Naive thymus-derived CD8-positive, alpha-beta T cell (primary cell): ENCODE results near the gene MRGPRE. TPM values are rescaled to one million over a fixed set of nuclear protein-coding genes. Genes with fewer than 3 reads are reported as not detected.

ENCODE experiments used
- ATAC-seq, 2 donors: fragments of 150-1000 bp; cut with Tn5 transposase in 1 of 2; sonication (Bioruptor Pico), chemical (Tn5 transposase) in 1 of 2; 1 replicate in 1 of 2; 2 replicates in 1 of 2; pipeline ENCODE4 v1.10.0; 2021; ENCODE audit warnings: mild to moderate bottlenecking in 2 of 2, moderate library complexity in 2 of 2
- POLR2A ChIA-PET: fragments of 350-600 bp; sonication (Branson Sonifier 250); formaldehyde crosslinking; loops from one replicate; lab custom pipeline; 2021; ENCODE audit warnings: antibody characterized with exemption; lab: Charles Lee
- DNase-seq, 10 donors: peaks; one replicate each; pipeline versions ENCODE4 v3.0.0 to v3.0.0-alpha.2; 2020 to 2022
- H3K27ac Mint-ChIP-seq, 10 donors: one replicate each; pipeline ENCODE4 v1.8.0; 2020 to 2022; ENCODE audit warnings: mild to moderate bottlenecking in 10 of 10, mixed read lengths in 10 of 10, moderate library complexity in 4 of 10, inconsistent platforms in 1 of 10
- H3K27me3 Mint-ChIP-seq, 5 donors: one replicate each; pipeline ENCODE4 v1.8.0; 2021 to 2022; ENCODE audit warnings: mixed read lengths in 5 of 5
- H3K36me3 Mint-ChIP-seq, 3 donors: one replicate each; pipeline ENCODE4 v1.8.0; 2020 to 2022; ENCODE audit warnings: mixed read lengths in 3 of 3, mild to moderate bottlenecking in 2 of 3, inconsistent platforms in 1 of 3
- H3K4me1 Mint-ChIP-seq, 4 donors: one replicate each; pipeline ENCODE4 v1.8.0; 2021 to 2022; ENCODE audit warnings: mixed read lengths in 4 of 4
- H3K4me3 Mint-ChIP-seq, 10 donors: one replicate each; pipeline ENCODE4 v1.8.0; 2020 to 2022; ENCODE audit warnings: mild to moderate bottlenecking in 10 of 10, mixed read lengths in 10 of 10, moderate library complexity in 6 of 10, inconsistent platforms in 1 of 10
- H3K9me3 Mint-ChIP-seq, 9 donors: one replicate each; pipeline ENCODE4 v1.8.0; 2020 to 2022; ENCODE audit warnings: mixed read lengths in 9 of 9, mild to moderate bottlenecking in 3 of 9, inconsistent platforms in 1 of 9, moderate library complexity in 1 of 9
- polyA plus RNA-seq, 3 donors: library from polyadenylated mRNA; unstranded; fragments of 300-500 nt; fragmentation: Illumina TruSeq; gene quantifications; one replicate each; pipeline ENCODE4 v1.2.3, GENCODE V29; 2021
- total RNA-seq, 8 experiments: library from RNA in 2 of 8; stranded (reverse) in 2 of 8; gene quantifications; one replicate each; pipeline ENCODE4 v1.2.3 and lab custom pipeline; 2021 to 2026

MRGPRE gene
- total and polyA plus RNA-seq, 5 experiments from 2014 or later: not detected

DNA sequence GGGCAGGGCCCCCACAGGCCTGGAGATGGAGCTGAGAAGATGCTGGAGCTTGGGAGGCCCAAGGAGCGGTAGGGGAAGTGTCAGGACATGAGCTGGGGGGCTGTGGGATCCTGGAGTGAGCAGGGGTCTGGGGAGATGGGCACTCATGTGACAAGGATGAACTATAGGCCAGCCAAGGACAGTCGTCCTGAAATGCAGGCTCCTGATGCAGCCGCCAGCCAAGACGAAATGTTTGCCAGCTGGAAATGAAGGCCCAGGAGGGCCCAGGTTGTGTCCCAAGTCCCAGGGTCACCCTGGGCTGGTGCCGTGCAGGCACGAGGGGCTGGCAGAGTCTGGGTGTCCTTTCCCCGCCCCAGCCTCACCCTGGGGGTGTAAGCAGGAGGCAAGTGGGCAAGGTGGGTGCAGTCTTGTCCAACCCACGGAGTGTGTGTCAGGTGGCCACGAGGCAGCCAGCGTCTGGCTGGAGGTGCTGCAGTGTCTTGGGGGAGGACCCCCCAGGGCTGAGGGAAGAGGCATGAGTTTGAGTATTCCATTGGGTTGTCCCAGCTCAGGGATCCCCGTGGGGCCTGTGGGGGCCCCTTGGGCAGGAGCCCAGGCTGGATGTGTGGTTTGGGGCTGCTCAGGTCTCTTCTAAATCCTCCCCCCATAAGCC lies 35.0 kb downstream of the MRGPRE start:
- peaks cover 0 to 14% (median 2%) of the 10 kb centered on the region in 5 donors for H3K27me3 Mint-ChIP-seq
- H3K36me3 Mint-ChIP-seq: no peaks in the 10 kb centered on the region
- DNase-seq: no peak
- peaks cover 0 to 12% (median 0%) of the 10 kb centered on the region in 4 donors for H3K4me1 Mint-ChIP-seq
- POLR2A ChIA-PET: no interaction called here
- no peak for ATAC-seq
- no peak overlapping the region for H3K4me3 Mint-ChIP-seq
- H3K27ac Mint-ChIP-seq: peak overlapping the region in 1 of 10 donors; percentile 59
- no peaks in the 10 kb centered on the region for H3K9me3 Mint-ChIP-seq

DNA sequence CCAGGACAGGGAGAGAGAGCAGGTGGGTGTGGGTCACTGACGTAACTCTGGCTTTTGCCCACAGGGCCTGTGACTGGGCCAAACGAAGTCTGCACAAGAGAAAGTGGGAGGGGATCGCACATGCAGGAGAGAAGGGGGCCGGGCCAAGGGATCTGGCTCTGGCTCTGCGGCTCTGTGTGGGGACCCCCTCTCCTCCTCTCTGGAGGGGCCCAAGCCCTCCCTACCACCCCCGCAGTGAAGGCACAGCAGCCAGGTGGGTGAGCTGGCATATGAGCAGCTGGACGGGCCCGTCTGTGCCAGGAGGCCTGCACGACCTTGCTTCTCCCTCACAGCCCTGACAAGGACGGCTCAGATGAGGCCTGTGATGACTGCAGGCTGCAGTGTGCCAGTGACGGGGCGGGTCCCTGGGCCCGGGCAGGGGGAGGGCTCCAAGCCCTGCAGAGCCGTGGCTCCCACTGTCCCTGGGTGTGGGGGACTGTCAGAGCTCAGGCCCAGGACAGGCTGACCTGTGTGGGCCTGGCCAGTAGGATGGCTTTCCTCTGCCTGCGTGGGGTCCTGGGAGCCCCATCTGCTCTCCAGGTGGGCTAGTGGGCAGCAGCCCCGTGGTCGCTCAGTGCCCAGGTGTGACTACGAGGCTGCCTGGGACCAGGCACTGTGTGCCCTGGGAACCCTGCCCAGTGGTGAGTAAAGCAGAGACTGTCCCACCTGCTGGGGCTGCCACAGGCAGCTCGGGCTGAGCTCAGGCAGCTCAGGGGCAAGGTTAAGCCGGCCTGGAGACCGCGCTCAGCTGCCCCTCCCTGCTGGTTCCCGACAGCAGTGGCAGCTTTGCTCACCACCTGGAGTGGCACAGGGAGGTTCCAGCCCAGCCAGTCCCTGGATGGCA lies 35.8 kb downstream of the MRGPRE start:
- H3K9me3 Mint-ChIP-seq: no peaks in the 10 kb centered on the region
- H3K36me3 Mint-ChIP-seq: no peaks in the 10 kb centered on the region
- H3K4me3 Mint-ChIP-seq: no peak overlapping the region
- DNase-seq (no peak), ATAC-seq (no peak)
- peak overlapping the region in 1 of 10 donors; percentile 59 for H3K27ac Mint-ChIP-seq
- H3K4me1 Mint-ChIP-seq: peaks cover 0 to 7% (median 0%) of the 10 kb centered on the region in 4 donors
- POLR2A ChIA-PET: no interaction called here
- peaks cover 0 to 12% (median 2%) of the 10 kb centered on the region in 5 donors for H3K27me3 Mint-ChIP-seq

DNA sequence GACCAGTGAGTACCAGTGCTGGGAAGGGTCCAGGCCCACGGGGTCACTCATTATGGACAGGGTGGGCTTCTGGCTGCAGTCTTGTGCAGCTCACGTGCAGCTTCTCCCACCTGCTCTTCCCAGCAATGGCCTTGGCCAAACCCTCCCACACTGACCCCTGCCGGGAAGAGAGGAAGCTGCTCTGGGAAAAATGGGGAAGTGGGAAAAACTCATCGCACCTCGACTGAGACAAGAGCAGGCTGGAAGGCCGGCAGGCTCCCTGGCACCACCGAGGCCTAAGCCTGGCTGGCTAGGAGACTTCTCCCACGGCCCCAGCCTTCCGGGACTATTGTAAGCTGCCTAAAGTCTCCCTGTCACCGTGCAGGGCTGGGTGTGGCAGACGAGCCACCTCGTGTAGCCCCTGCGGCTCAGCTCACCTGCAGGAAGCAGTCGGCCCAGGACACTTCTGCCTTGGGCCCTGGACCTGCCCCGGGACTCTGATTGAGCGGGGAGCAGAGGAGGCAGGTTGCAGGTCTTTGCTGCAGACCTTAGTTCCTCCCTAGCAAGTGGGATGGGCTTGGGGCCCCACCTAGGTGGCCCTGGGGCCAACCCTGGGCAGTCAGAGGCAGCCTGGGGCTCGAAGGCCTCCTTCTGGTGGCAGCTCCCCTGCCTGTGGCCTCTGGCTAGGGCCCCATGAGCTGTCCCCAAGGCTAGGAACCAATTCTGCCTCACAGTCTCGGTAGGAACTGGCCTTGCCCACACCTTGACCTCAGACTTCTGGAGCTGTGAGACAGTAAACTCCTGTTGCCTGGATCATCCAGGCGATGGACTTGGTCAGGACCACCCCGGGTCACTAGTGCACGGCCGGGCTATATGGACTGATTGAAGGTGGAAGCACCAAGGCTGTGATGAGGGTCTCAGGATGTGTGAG lies 36.7 kb downstream of the MRGPRE start:
- Mint-ChIP-seq H3K36me3 (no peaks in the 10 kb centered on the region), H3K4me3 (no peak overlapping the region), H3K27me3 (peaks cover 0 to 12% (median 2%) of the 10 kb centered on the region in 5 donors), H3K9me3 (no peaks in the 10 kb centered on the region), H3K4me1 (peaks cover 0 to 2% (median 0%) of the 10 kb centered on the region in 4 donors), H3K27ac (no peak overlapping the region)
- no peak for ATAC-seq
- no peak for DNase-seq
- POLR2A ChIA-PET: no interaction called here

DNA sequence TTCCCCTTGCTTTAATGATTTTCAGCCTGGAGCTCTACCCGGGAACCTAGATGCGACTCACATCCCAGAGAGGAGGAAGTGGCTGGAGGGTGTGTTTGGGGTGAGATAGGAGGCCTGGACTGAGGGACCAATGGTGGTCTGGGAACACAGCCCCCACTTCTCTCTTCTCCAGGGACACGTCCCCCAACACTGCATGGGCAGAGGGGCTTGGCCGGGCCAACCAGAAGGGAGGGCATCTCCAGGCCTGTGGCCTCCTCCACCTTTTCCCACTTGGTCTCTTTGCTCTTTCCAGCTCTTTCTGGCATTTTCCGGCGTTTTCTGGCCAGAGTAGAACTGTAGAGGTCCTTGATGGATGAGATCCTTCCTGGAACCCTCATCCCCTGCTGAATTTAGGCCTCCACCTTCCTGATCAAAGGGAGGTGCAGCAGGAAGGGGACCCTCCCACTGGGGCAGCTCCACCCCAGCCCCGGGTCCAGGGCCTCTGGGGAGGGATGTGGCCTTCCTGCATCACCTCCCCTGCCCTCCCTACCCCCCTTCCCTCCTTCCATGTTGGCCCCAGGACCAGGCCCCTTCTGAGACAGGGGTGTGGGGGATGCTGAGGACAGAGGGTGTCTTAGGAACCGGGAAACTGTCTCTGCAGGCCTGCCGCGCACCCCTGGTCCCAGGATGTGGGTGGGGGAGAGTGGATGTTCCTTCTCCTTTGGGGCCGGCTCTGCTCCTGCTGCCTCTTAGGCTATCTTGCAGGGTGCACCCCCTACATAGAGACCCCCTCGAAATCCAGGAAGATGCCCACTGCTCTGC lies 38.0 kb downstream of the MRGPRE start:
- no peak overlapping the region for H3K4me3 Mint-ChIP-seq
- no peaks in the 10 kb centered on the region for H3K9me3 Mint-ChIP-seq
- POLR2A ChIA-PET: no interaction called here
- no peaks in the 10 kb centered on the region for H3K36me3 Mint-ChIP-seq
- peaks cover 0 to 12% (median 2%) of the 10 kb centered on the region in 5 donors for H3K27me3 Mint-ChIP-seq
- H3K27ac Mint-ChIP-seq: no peak overlapping the region
- DNase-seq: no peak
- no peaks in the 10 kb centered on the region for H3K4me1 Mint-ChIP-seq
- ATAC-seq: no peak

DNA sequence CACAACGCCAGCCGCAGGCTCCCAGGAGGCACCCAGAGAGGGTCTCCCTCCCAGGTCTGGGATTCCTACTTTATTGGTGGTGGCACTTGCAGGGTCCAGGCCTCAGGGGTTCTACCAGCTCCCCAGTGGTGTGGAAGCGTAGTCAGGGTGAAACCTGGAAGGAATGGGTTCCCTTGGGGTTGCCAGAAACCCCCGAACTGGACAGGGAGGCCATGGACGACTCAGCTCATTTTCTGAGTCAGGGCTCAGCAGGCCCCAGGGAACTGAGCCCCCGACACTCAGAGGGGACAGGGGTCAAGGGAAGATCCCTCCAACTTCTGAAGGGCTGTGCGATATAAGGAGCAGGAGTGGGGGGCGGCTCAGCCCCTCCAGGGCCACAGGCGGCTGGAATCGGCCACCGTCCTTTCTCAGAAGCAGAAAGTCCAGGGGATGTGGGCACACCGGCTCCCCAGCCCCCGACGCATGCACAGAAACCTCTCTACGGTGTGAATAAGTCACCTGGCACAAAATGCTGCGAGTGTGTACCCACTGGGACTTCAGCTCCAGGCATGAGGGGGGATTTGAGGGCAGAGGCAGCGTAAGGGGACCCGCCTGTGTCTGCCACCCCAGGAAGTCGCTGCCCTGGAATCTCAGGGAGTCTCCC lies 38.7 kb downstream of the MRGPRE start:
- Mint-ChIP-seq H3K27me3 (peaks cover 0 to 9% (median 1%) of the 10 kb centered on the region in 5 donors), H3K9me3 (no peaks in the 10 kb centered on the region), H3K36me3 (no peaks in the 10 kb centered on the region), H3K27ac (no peak overlapping the region), H3K4me3 (no peak overlapping the region), H3K4me1 (no peaks in the 10 kb centered on the region)
- POLR2A ChIA-PET: no interaction called here
- DNase-seq (peak in 1 of 10 donors; percentile 4), ATAC-seq (no peak)

DNA sequence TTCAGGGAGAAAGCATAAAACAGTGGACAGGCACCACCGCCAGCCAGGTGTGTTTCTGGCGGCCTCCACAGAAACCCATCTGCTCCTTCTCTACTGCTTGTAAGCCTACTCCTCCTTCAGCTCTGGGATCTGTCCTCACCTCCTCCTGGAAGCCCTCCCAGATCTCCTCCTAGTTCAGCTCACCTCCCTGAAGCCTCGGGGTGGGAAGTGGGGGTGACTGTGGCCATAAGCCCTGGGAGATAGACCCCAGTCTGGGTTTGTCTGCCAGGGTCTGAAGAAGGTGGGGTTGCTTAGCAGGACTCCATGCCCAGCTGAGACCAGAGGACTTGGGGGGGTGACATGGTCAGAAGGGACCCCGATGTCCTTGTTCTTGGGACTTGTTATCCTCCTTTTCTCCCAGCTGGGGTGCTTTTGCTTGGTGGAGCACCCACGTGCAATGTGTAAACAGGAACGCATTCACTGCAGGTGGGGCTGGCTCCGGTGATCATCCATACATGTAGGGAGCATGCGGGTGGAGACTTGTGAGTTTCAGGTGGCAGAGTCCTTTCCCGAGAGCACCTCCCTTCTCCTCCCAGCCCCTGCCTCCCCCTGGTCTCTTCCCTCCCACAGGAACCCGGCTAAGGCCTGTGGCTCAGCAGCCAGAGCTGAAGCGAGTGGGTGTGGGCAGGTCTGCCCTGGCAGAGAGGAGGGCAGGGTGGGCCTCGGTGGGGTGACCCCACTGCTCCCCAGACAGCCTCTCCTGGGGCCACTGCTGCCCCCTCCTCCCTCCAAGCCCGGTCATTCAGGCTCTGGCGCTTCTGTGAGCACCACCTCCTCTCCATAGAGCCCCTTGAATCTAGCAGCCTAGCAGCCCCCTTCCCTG lies 39.5 kb downstream of the MRGPRE start:
- no peak for ATAC-seq
- Mint-ChIP-seq H3K4me3 (no peak overlapping the region), H3K4me1 (no peaks in the 10 kb centered on the region), H3K9me3 (peaks cover 0 to 2% (median 0%) of the 10 kb centered on the region in 9 donors), H3K36me3 (no peaks in the 10 kb centered on the region), H3K27me3 (peaks cover 0 to 7% (median under 1%) of the 10 kb centered on the region in 5 donors), H3K27ac (no peak overlapping the region)
- peak in 1 of 10 donors; percentile 45 for DNase-seq
- POLR2A ChIA-PET: no interaction called here

DNA sequence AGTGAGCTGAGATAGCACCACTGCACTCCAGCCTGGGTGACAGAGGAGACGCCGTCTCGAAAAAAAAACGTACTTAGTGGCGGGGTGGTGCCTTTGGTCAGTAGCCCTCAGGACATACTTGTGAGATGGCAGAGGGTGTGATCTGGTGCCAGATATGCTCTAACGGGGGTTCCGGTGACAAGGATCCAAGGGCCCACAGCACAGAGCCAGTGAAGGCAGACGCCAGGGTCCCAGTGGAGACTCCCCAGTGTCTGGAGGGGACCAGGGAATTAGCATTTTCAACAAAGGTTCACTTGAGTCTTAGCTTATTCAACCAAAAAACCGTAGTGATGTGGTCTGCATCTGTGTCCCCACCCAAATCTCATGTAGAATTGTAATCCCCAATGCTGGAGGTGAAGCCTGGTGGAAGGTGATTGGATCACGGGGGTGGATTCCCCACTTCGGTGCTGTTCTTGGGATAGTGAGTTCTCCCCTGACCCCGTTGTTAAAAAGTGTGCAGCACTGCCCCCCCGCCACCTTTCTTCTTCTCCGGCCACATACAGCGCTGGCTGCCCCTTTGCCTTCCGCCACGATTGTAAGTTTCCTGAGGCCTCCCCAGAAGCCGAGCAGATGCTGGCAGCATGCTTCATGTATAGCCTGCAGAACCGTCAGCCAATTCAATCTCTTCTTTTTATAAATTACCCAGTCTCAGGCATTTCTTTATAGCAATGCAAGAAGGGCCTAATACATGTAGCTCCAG lies 40.5 kb downstream of the MRGPRE start:
- ATAC-seq (no peak), DNase-seq (peak in 1 of 10 donors; percentile 28)
- no peak overlapping the region for H3K27ac Mint-ChIP-seq
- no peaks in the 10 kb centered on the region for H3K36me3 Mint-ChIP-seq
- no peak overlapping the region for H3K4me3 Mint-ChIP-seq
- POLR2A ChIA-PET: no interaction called here
- peaks cover 0 to 2% (median 0%) of the 10 kb centered on the region in 9 donors for H3K9me3 Mint-ChIP-seq
- H3K4me1 Mint-ChIP-seq: no peaks in the 10 kb centered on the region
- peaks cover 0 to 5% (median under 1%) of the 10 kb centered on the region in 5 donors for H3K27me3 Mint-ChIP-seq

DNA sequence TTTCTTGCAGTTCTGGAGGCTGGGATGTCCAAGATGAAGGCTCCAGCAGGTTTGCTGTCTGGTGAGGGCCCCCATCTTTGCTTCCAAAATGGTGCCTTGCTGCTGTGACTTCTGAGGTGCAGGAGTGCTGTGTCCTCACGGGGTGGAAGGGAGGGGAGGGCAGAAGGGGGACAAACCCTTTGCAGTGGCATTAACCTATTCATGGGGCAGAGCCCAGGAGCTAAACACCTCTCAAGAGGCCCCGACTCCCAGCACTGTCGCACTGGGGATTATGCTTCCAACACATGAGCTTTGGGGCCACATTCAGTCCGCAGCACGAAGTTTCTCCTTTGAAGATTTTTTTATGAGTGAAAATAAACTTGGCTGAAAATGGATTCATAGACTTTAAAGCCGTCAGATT lies 41.6 kb downstream of the MRGPRE start:
- Mint-ChIP-seq H3K9me3 (peaks cover 0 to 2% (median 0%) of the 10 kb centered on the region in 9 donors), H3K27ac (no peak overlapping the region), H3K36me3 (no peaks in the 10 kb centered on the region), H3K4me3 (no peak overlapping the region), H3K4me1 (no peaks in the 10 kb centered on the region), H3K27me3 (peaks cover 0 to 3% (median 0%) of the 10 kb centered on the region in 5 donors)
- peak in 2 of 10 donors; percentile 3 to 36 for DNase-seq
- POLR2A ChIA-PET: no interaction called here
- no peak for ATAC-seq

DNA sequence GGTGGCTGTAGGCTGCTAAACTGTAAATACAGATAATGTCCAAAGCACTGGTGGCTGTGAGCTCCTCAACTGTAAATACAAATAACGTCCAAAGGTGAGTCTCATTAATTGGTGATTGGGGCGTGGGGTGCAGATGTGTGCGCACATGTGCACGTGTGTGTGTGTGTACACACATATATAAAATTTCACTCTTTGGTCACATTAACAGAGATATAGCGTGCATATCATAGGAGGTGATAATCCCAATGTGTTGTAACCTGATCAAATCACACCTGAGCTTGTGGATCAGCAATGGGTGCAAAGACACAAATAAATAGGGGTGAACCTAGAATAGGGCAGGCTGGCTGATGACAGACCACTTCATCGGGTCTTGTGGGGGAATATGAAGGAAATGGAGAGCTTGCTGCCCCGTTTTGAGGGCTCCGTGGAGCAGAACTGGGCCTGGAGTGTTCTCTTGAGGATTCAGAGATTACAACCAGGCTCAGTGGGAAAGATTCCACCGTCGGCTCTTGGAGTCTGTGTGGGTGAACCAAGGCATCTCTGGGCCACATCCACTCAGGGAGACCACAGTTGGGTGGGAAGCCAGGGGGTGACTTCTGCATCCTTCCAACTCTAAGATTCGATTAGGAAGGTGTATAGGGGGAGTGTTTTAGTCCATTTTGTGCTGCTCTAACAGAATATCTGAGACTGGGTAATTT lies 42.2 kb downstream of the MRGPRE start:
- DNase-seq (peak in 1 of 10 donors; percentile 11), ATAC-seq (no peak)
- Mint-ChIP-seq H3K4me3 (no peak overlapping the region), H3K9me3 (peaks cover 0 to 2% (median 0%) of the 10 kb centered on the region in 9 donors), H3K36me3 (no peaks in the 10 kb centered on the region), H3K4me1 (no peaks in the 10 kb centered on the region), H3K27me3 (peaks cover 0 to 3% (median 0%) of the 10 kb centered on the region in 5 donors), H3K27ac (peak overlapping the region in 2 of 10 donors; percentile 21 to 67)
- POLR2A ChIA-PET: no interaction called here
